PC-9 (cell line): ENCODE results near the gene THAP10.

Source experiments
- CTCF ChIP-seq: fragments of 200-600 bp; sonication (generic); conservative IDR thresholded peaks from 2 replicates; pipeline ENCODE4 v1.6.1; 2017; ENCODE audit warnings: mixed run types, antibody characterized with exemption, mild to moderate bottlenecking, moderate library complexity
- EZH2 ChIP-seq: fragments of 200-600 bp; sonication (generic); IDR thresholded peaks from 2 replicates; pipeline ENCODE4 v1.8.0; 2017; ENCODE audit warnings: antibody characterized with exemption, low read depth

GRCh38 chr15:70932397-70932796 lies 40.2 kb upstream of the THAP10 start:
- no peak for TF ChIP-seq CTCF
- no peak for TF ChIP-seq EZH2
